Medulla oblongata (tissue), 1 donor: ENCODE data around the gene TEKTIP1.
"Not testable (repeated sequence)": the region's sequence is repeated elsewhere in the genome, so short reads cannot be mapped to it uniquely, and the experiment has no call there.

ENCODE experiments used
- DNase-seq: peaks from one replicate; pipeline ENCODE4 v3.0.0-alpha.2; 2015; ENCODE audit errors: extremely low spot score

Gene TEKTIP1

GRCh38 chr19:3557461-3558248 is 18.7 kb downstream of the TEKTIP1 start, which contains the start of gene MFSD12:
Gene MFSD12 (minus strand): TSS chr19:3557586. CDS start chr19:3557403, 183 bp downstream.
- peak; percentile 93 for DNase-seq

DNA sequence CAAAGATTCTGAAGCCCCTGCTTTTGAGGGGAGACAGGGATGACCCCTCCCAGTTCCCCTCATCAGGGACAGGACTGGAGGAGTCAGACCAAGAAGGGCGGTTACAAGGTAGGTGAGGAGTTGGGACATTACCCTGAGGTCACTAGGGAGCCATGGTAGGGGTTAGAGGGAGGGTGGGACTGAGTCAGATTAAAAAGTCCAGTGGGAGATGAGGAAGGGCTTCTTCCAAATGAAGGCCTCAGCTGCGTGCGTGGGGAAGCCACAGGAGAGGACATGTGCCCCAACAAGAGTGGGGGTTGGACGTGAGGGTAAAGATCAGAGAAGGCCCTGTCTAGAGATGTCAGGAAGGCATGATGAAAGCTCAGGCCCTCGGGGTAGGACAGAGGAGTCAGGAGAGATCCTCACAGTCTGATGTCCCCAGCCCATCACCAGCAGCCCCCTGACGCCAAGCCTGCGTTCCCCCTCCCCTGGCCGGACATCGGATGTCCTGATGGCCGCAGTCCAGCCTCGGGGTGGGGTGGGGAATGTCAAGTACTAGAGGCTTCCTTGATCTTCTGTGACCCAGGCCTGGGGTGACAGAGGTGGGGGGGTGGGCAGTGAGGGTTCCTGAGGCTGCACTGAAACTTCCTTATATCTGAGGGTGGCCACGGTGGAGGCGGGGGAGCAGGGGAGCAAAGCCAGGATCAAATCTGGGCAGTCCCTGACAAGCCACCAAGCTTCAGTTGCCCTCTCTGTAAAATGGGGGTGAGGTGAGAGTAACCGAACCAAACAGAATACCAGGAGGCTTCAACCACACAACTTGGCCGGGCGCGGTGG is 24.9 kb downstream of the TEKTIP1 start:
- no peak for DNase-seq

DNA sequence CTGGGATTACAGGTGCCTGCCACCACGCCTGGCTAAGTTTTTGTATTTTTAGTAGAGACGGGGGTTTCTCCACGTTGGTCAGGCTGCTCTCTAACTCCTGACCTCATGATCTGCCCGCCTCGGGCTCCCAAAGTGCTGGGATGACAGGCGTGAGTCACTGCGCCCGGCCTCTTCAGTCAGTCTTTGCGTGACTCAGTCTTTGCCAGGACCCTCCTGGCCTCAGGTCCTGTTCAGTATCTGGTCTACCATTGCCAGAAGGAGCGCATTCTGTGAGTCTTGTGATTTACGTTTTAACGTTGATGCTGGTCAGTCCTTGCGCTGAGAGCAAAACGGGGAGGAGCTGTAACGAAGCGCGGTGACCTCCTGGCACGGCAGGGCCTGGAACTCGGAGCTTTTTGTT is 26.2 kb downstream of the TEKTIP1 start:
- no peak for DNase-seq

DNA sequence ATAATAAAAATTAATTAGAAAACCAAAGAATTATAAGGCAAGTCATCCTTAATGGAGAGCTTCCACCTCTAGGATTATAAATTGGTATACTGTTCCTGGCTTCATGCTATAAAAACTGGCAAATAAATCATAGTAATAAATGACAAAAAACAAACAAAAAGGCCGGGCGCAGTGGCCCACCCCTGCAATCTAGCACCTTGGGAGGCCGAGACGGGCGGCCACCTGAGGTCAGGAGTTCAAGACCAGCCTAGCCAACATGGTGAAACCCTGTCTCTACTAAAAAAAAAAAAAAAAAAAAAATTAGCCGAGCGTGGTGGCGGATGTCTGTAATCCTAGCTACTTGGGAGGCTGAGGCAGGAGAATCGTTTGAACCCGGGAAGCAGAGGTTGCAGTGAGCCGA is 31.1 kb downstream of the TEKTIP1 start:
- not testable (repeated sequence) for DNase-seq

DNA sequence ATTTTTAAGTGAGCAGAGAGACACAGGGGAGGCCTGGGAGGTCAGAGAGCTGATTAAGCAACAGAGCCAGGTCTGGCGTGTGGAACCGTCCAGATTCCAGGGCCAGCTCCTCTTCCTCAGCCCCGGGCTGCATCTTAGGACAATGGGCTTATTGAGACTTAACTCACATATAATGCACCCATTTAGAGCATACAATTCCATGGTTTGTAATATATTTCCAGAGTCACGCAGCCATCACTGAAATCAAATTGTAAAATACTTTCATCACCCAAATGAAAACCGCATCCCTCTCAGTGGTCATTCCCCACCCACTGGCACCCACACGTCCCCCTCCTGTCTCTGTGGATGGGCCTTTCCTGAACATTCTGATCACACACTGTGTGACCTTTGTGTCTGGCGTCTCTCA is 31.6 kb downstream of the TEKTIP1 start:
- DNase-seq: peak; percentile 86

DNA sequence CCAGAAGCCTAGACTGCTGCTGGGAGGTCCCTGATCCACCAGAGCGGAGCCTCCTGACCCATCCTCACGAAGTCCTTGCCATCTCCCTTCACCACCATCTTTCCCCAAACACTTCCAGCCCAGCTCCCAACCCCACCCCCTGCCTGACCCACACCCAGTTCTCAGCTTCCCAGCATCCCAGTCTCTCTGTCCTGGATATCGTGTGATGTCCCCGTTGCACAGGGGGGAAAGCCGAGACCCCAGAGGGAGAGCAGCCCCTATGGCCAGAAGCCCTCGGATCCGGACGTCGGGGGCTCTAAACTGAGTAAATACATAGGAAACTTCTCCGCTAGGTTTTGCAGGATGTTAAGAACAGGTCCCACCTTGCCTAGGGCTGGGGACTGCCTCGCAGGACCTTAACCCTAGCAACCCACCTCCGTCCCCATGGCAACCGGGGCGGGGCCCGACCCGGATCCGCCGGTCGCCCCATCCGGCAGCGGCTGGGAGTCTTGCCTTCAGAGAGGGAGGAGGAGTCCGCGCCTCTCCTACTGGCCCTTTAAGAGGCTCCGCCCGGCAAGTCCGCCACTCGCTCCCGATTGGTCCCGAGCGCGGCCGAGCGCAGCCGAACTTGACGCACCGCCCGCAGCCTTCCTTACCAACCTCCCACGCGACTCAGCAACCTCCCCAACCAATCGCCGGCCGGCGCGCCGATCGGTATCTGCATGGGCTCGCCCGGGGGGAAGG is 33.3 kb downstream of the TEKTIP1 start:
- peak; percentile 100 for DNase-seq

- DNase-seq: no peak
These were observed 33.8 kb downstream of the TEKTIP1 start, which contains the start of gene HMG20B for GRCh38 chr19:3572855-3573161. Gene HMG20B (plus strand): TSS chr19:3572944. CDS start chr19:3573310, 366 bp downstream.

DNA sequence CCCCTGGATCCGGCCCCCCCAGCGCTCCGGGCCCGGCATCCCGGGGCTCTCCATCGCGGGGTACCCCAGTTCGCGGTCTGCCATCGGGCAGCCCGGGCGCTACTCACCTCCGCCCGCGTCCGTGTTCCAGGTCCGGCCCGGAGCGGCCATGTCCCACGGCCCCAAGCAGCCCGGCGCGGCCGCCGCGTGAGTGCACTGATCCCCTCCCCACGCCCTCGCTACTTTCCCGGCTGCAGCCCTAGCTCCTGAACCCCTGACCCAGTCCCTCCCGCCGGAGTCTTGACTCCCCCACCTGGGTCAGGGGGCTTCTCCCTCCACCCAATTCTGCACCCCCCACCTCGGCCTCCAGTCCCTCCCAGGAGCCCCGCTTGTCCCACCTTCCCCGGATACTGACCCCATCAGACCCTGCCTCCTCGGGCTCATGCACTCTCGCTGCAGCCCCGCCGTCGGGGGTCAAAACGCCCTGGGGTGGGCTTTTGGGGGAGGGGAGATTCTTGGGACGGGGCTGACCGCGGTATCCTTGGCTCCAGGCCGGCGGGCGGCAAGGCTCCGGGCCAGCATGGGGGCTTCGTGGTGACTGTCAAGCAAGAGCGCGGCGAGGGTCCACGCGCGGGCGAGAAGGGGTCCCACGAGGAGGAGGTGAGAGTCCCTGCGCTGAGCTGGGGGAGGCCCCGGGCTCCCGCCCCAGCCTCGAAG is 34.3 kb downstream of the TEKTIP1 start:
- DNase-seq: no peak

GRCh38 chr19:3573858-3574637 is 35.1 kb downstream of the TEKTIP1 start:
- peak; percentile 81 for DNase-seq

GRCh38 chr19:3575260-3575741 is 36.3 kb downstream of the TEKTIP1 start:
- peak; percentile 15 for DNase-seq

DNA sequence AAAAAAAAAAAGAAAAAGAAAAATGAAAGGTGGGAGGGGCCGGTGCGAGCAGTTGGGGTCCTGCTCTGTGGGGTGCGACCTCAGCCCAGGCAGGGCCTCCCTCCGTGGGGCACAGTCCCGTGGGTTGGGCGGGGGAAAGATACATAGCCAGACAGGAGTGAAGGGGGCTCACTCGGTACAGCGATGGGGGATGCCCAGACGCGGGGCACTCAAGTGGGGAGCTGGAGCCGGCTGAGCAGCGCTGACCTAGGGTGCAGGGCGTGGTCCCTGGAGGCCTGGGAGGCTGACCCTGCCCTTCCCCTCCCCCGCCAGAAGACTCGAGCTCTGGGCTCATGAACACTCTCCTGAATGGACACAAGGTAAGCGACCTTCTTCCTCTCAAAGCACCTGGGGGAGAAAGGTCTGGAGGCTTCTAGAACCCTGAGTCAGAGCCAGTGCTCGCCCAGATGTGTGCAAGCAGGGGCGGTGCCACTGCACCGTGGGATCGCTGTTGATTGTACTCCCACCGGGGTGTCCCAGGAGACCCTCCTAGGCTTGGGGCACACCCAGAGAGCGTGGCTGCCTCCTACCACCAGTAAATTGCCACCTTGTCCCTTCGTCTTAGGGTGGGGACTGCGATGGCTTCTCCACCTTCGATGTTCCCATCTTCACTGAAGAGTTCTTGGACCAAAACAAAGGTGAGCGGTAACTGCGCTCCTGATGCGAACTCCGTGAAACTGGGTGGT is 37.1 kb downstream of the TEKTIP1 start:
- no peak for DNase-seq

GRCh38 chr19:3576696-3577443 is 37.9 kb downstream of the TEKTIP1 start:
- no peak for DNase-seq

GRCh38 chr19:3577723-3578344 is 38.9 kb downstream of the TEKTIP1 start:
- no peak for DNase-seq

- no peak for DNase-seq
These were observed 39.4 kb downstream of the TEKTIP1 start for GRCh38 chr19:3578390-3578789.

DNA sequence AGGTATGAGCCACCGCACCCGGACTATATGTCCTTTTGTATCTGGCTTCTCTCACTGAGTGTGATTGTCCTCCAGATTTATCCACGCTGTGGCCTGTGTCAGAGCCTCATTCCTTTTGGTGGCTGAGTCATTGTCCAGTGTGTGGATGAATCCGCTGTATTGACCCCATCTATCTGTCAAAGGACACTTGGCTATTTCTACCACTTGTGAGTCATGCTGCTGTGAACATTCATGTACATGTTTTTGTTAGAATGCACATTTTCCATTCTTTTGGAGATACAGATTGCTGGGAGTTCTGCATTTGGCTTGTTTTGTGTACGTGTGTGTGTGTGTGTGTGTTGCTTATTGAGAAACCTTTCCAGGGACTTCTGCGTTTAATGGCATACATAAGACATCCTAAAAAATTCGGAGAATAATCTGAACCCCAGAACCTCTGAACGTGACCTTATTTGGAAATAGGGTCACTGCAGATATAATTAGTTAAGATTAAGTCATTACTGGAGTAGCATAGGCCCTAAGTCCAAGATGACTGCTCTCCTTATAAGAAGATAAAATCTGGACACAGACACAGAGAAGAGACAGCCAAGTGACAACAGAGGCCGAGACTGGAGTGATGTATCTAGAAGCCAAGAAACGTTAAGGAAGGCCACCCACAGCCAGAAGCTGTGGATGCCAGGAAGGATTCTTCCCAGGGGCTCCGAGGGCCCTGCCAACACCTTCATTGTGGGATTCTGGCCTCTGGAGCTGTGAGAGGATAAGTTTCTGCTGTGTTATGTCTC is 41.4 kb downstream of the TEKTIP1 start:
- peak; percentile 18 for DNase-seq

- DNase-seq: not testable (repeated sequence)
These were observed 42.8 kb downstream of the TEKTIP1 start for GRCh38 chr19:3581792-3582191.

GRCh38 chr19:3584036-3584802 is 45.2 kb downstream of the TEKTIP1 start:
- not testable (repeated sequence) for DNase-seq
